Calu3 (cell line): Measurements from ENCODE around the gene FOXE1. TPM values are rescaled to one million over a fixed set of nuclear protein-coding genes. Genes with fewer than 3 reads are reported as not detected.

Experiments
- BruUV-seq: library from RNA; stranded (reverse); fragments of 400-500 nt; replicated peaks from 2 replicates; lab custom pipeline; 2021; lab: Mats Ljungman, UMichigan
- CTCF ChIA-PET: fragments of 300-600 bp; sonication (Branson Sonifier 250); formaldehyde crosslinking; loops from one replicate; lab custom pipeline; 2022; ENCODE audit warnings: antibody characterized with exemption; lab: Charles Lee
- DNase-seq: peaks from one replicate; pipeline ENCODE4 v3.0.0; 2022
- H3K27ac Mint-ChIP-seq: one replicate; pipeline ENCODE4 v1.8.0; 2022; ENCODE audit warnings: mixed read lengths; ENCODE audit not compliant: unreplicated experiment
- H3K27me3 Mint-ChIP-seq: one replicate; pipeline ENCODE4 v1.8.0; 2022; ENCODE audit warnings: mixed read lengths; ENCODE audit not compliant: unreplicated experiment
- H3K36me3 Mint-ChIP-seq: one replicate; pipeline ENCODE4 v1.8.0; 2022; ENCODE audit warnings: mild to moderate bottlenecking, moderate library complexity, mixed read lengths; ENCODE audit not compliant: insufficient read depth, unreplicated experiment
- H3K4me1 Mint-ChIP-seq: one replicate; pipeline ENCODE4 v1.8.0; 2022; ENCODE audit warnings: mild to moderate bottlenecking, low read depth, mixed read lengths; ENCODE audit not compliant: unreplicated experiment
- H3K4me3 Mint-ChIP-seq: one replicate; pipeline ENCODE4 v1.8.0; 2022; ENCODE audit warnings: mild to moderate bottlenecking, low read depth, moderate library complexity, mixed read lengths; ENCODE audit not compliant: unreplicated experiment
- H3K9me3 Mint-ChIP-seq: one replicate; pipeline ENCODE4 v1.8.0; 2022; ENCODE audit warnings: low read depth, mixed read lengths; ENCODE audit not compliant: unreplicated experiment
- CTCF ChIP-seq: fragments of 200-600 bp; IDR thresholded peaks from one replicate; pipeline ENCODE4 v1.8.0; 2022; ENCODE audit warnings: antibody characterized with exemption; ENCODE audit not compliant: unreplicated experiment
- intact Hi-C: fragments of 100-400 bp; cut with micrococcal nuclease; formaldehyde crosslinking; loops from one replicate; pipeline ENCODE4 v1.10.0; 2022; ENCODE audit not compliant: unreplicated experiment
- total RNA-seq: library from RNA; stranded (reverse); gene quantifications from 2 replicates; pipeline ENCODE4 v1.2.3, GENCODE V29; 2022

The FOXE1 gene
- total RNA-seq, 1 experiment from 2014 or later, result 9.1 TPM

- Mint-ChIP-seq H3K27ac (no peak overlapping the region), H3K4me3 (no peak overlapping the region), H3K9me3 (no peaks in the 10 kb centered on the region), H3K4me1 (no peaks in the 10 kb centered on the region), H3K36me3 (peaks cover 25% of the 10 kb centered on the region), H3K27me3 (no peaks in the 10 kb centered on the region)
- BruUV-seq, result no TSS peak
- TF ChIP-seq CTCF, result no peak
- CTCF ChIA-PET, result interaction anchor here (0.6 kb wide), 1 partner anchor 139 kb away, joined by 3 read pairs; no protein-coding TSS in a partner anchor
- intact Hi-C loops, result loop anchor here (5.0 kb wide), 1 partner anchor 139 kb away; no protein-coding TSS in a partner anchor
- no peak for DNase-seq
These were observed 1.6 kb upstream of the FOXE1 start for GRCh38 chr9:97851446-97851883.

GRCh38 chr9:97852001-97852398, 1.0 kb upstream of the FOXE1 start:
- Mint-ChIP-seq H3K9me3 (no peaks in the 10 kb centered on the region), H3K4me1 (no peaks in the 10 kb centered on the region), H3K4me3 (peak overlapping the region; percentile 96), H3K36me3 (peaks cover 25% of the 10 kb centered on the region), H3K27ac (no peak overlapping the region), H3K27me3 (no peaks in the 10 kb centered on the region)
- CTCF ChIA-PET, result interaction anchor here (0.6 kb wide), 1 partner anchor 140 kb away, joined by 3 read pairs; no protein-coding TSS in a partner anchor
- TF ChIP-seq CTCF, result no peak
- intact Hi-C loops, result loop anchor here (2.0 to 5.0 kb wide), 2 partner anchors 49 to 140 kb away; no protein-coding TSS in a partner anchor
- no TSS peak for BruUV-seq
- no peak for DNase-seq

GRCh38 chr9:97852399-97853055, 499 bp upstream of the FOXE1 start:
- intact Hi-C loops, result loop anchor here (2.0 to 5.0 kb wide), 2 partner anchors 50 to 140 kb away; no protein-coding TSS in a partner anchor
- Mint-ChIP-seq H3K27me3 (no peaks in the 10 kb centered on the region), H3K27ac (no peak overlapping the region), H3K4me1 (no peaks in the 10 kb centered on the region), H3K9me3 (no peaks in the 10 kb centered on the region), H3K4me3 (peak overlapping the region; percentile 96), H3K36me3 (peaks cover 25% of the 10 kb centered on the region)
- DNase-seq, result no peak
- CTCF ChIA-PET, result interaction anchor here (0.6 kb wide), 2 partner anchors 140 to 1186 kb away, joined by 3 read pairs; no protein-coding TSS in a partner anchor
- BruUV-seq, result no TSS peak
- TF ChIP-seq CTCF, result no peak

- Mint-ChIP-seq H3K4me1 (no peaks in the 10 kb centered on the region), H3K36me3 (peaks cover 25% of the 10 kb centered on the region), H3K27ac (peak overlapping the region; percentile 47), H3K9me3 (no peaks in the 10 kb centered on the region), H3K4me3 (peak overlapping the region; percentile 96), H3K27me3 (no peaks in the 10 kb centered on the region)
- peak; percentile 52 for DNase-seq
- CTCF ChIA-PET, result interaction anchor here (0.6 to 1.2 kb wide), 5 partner anchors 42 to 143 kb away, joined by 3 to 4 read pairs (median 4); no protein-coding TSS in a partner anchor
- TF ChIP-seq CTCF, result peak; percentile 73
- no TSS peak for BruUV-seq
- intact Hi-C loops, result loop anchor here (2.0 to 5.0 kb wide), 2 partner anchors 51 to 142 kb away; no protein-coding TSS in a partner anchor
These were observed 1.0 kb downstream of the FOXE1 start for GRCh38 chr9:97853844-97854695.
